ENCODE data around the gene VGF.

DNA sequence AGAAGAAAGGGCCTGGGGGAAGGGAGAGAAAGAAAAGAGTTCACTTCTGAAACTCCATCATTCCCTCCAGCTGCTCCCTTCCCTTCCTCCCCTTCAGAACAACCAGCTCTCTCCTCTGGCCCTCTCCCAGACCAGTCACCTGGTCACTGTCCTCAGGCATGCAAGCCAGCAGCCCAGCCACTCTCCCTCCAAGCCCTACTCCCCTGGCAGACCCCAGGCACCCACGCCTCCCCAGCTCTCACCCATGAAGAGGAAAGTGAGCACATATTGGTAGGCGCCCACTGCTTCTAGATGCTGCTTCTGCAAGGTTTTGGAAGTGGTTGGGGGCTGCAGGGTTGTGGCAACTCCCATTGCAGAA, 35.1 kb upstream of the VGF start:
- TF ChIP-seq CTCF (IDR thresholded peaks at IDR 0.05) (no peak), POLR2A (IDR thresholded peaks at IDR 0.05) (no peak)
